DOHH2 (cell line): ENCODE results near the gene GBA2.

Experiments
- H3F3A ChIP-seq: fragments of 200-600 bp; sonication (generic), shearing (Covaris generic); 2 replicates; pipeline ENCODE4 v1.6.0; 2016; ENCODE audit warnings: antibody characterized with exemption, mild to moderate bottlenecking; ENCODE audit not compliant: control insufficient read depth, insufficient read depth
- H3K27ac ChIP-seq: fragments of 200-600 bp; sonication (generic); 2 replicates; pipeline ENCODE4 v1.5.1; 2014; ENCODE audit warnings: low read depth, mild to moderate bottlenecking, low read length, moderate library complexity
- H3K27me3 ChIP-seq: fragments of 200-600 bp; sonication (generic); 2 replicates; pipeline ENCODE4 v1.6.1; 2014; ENCODE audit warnings: mild to moderate bottlenecking, low read length, mixed read lengths; ENCODE audit not compliant: control insufficient read depth
- H3K36me3 ChIP-seq: fragments of 200-600 bp; sonication (generic); 2 replicates; pipeline ENCODE4 v1.6.1; 2014; ENCODE audit warnings: mild to moderate bottlenecking, low read length, moderate library complexity, mixed read lengths; ENCODE audit not compliant: control insufficient read depth
- H3K4me1 ChIP-seq: fragments of 200-600 bp; sonication (generic); 2 replicates; pipeline ENCODE4 v1.6.1; 2014; ENCODE audit warnings: mild to moderate bottlenecking, low read length, mixed read lengths; ENCODE audit not compliant: control insufficient read depth
- H3K4me2 ChIP-seq: fragments of 200-600 bp; sonication (generic); 2 replicates; pipeline ENCODE4 v1.6.0; 2014; ENCODE audit warnings: mild to moderate bottlenecking, low read length, moderate library complexity
- H3K4me3 ChIP-seq: fragments of 200-600 bp; sonication (generic); 2 replicates; pipeline ENCODE4 v1.5.1; 2014; ENCODE audit warnings: mild to moderate bottlenecking, low read length, mixed read lengths
- H3K79me2 ChIP-seq: fragments of 200-600 bp; sonication (generic); 2 replicates; pipeline ENCODE4 v1.6.1; 2014; ENCODE audit warnings: mild to moderate bottlenecking, low read length, mixed read lengths; ENCODE audit not compliant: control insufficient read depth
- H3K9me2 ChIP-seq: fragments of 200-600 bp; sonication (generic); replicated peaks from 2 replicates; pipeline ENCODE4 v1.6.1; 2014; ENCODE audit warnings: mild to moderate bottlenecking, low read length, mixed read lengths; ENCODE audit not compliant: control insufficient read depth
- H3K9me3 ChIP-seq: fragments of 200-600 bp; sonication (generic); 2 replicates; pipeline ENCODE4 v1.6.1; 2014; ENCODE audit warnings: antibody characterized with exemption, low read length, mixed read lengths; ENCODE audit not compliant: control insufficient read depth, insufficient read depth
- H4K20me1 ChIP-seq: fragments of 200-600 bp; sonication (generic); 2 replicates; pipeline ENCODE4 v1.6.0; 2014; ENCODE audit warnings: low read depth, mild to moderate bottlenecking, antibody characterized with exemption, low read length, moderate library complexity; ENCODE audit not compliant: control insufficient read depth, insufficient read depth
- EZH2phosphoT487 ChIP-seq: fragments of 200-600 bp; sonication (generic); IDR thresholded peaks from 2 replicates; pipeline ENCODE4 v1.6.1; 2017; ENCODE audit warnings: borderline replicate concordance, mild to moderate bottlenecking, antibody characterized with exemption, low read length, moderate library complexity, mixed read lengths
- TF ChIP-seq, protein P1 (sequence below): fragments of 200-600 bp; sonication (generic); IDR thresholded peaks from one replicate; pipeline ENCODE4 v1.5.1; 2014; ENCODE audit warnings: antibody characterized with exemption, mild to moderate bottlenecking, low read depth, low read length; ENCODE audit not compliant: poor library complexity, severe bottlenecking

GBA2 gene

DNA sequence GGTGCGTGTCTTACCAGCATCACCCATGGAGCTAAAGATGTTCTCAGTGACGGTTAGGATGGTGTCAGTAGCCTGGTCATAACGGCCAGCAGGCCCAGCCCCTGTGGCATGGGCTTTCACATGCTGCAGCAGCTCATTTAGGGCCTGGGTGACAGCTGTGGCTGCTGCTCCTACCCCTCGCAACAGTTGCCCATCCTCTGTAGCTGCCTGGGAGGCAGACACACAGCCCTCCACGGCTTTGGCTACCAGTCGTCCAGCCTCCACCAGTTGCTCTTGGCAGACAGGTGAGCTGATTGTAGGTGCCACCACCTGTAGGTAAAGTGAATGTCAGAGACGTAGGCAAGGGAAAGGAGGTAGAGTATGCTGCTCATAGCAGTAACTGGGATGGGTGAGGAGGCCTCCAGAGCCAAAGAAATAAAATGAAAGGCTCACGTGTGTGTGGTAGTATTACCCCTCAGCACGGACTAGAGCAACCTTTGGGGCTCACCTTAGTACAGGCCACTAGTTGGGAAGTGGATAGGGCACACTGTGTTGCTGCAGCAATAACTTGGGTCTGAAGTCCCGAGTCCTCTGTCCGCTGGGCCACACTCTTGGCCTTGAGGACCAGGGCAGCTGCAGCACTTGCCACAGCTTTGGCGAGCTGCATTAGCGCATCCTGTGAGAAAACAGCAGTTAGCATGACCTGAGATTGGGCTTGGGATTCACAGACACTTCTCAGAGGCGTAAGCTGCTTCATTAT is 31.7 kb downstream of the GBA2 start:
- H3K36me3 ChIP-seq = peaks cover 96% of the 10 kb centered on the region
- H3K79me2 ChIP-seq = no peaks in the 10 kb centered on the region
- no peak overlapping the region for H3K27ac ChIP-seq
- H3K4me3 ChIP-seq = no peak overlapping the region
- TF ChIP-seq, protein P1, sequence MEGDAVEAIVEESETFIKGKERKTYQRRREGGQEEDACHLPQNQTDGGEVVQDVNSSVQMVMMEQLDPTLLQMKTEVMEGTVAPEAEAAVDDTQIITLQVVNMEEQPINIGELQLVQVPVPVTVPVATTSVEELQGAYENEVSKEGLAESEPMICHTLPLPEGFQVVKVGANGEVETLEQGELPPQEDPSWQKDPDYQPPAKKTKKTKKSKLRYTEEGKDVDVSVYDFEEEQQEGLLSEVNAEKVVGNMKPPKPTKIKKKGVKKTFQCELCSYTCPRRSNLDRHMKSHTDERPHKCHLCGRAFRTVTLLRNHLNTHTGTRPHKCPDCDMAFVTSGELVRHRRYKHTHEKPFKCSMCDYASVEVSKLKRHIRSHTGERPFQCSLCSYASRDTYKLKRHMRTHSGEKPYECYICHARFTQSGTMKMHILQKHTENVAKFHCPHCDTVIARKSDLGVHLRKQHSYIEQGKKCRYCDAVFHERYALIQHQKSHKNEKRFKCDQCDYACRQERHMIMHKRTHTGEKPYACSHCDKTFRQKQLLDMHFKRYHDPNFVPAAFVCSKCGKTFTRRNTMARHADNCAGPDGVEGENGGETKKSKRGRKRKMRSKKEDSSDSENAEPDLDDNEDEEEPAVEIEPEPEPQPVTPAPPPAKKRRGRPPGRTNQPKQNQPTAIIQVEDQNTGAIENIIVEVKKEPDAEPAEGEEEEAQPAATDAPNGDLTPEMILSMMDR = no peak
- no peak for TF ChIP-seq EZH2phosphoT487
- H3F3A ChIP-seq = no peaks in the 10 kb centered on the region
- H3K27me3 ChIP-seq = no peaks in the 10 kb centered on the region
- H4K20me1 ChIP-seq = no peaks in the 10 kb centered on the region
- no peak overlapping the region for H3K4me2 ChIP-seq
- no peaks in the 10 kb centered on the region for H3K4me1 ChIP-seq
- no peaks in the 10 kb centered on the region for H3K9me3 ChIP-seq
- no peaks in the 10 kb centered on the region for H3K9me2 ChIP-seq

DNA sequence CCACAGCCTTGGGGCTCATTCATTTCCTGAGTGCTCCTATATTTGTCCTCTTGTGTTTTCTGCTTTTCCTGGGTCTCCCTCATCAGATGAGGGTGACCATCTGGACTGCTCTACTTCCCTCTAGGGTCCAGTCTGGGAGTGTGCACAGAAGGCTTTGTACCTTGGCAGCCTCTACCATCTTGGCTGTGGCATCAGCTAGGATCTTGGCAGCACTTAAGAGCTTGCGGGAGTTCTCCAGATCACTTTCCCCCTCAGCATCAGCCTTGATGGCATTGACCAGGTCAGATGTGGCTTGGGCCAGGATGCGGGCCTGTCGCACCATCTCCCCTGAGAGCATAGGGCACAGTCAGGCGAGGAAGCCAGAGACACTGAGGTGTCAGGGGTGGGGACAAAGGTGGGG is 32.8 kb downstream of the GBA2 start:
- Histone ChIP-seq H3K4me2 (no peak overlapping the region), H3K4me3 (no peak overlapping the region), H3K27me3 (no peaks in the 10 kb centered on the region), H4K20me1 (no peaks in the 10 kb centered on the region), H3K36me3 (peaks cover 95% of the 10 kb centered on the region), H3K4me1 (no peaks in the 10 kb centered on the region), H3K9me3 (no peaks in the 10 kb centered on the region), H3K9me2 (no peaks in the 10 kb centered on the region), H3K27ac (no peak overlapping the region), H3F3A (no peaks in the 10 kb centered on the region), H3K79me2 (no peaks in the 10 kb centered on the region)
- no peak for TF ChIP-seq EZH2phosphoT487
- TF ChIP-seq, protein P1 = no peak

DNA sequence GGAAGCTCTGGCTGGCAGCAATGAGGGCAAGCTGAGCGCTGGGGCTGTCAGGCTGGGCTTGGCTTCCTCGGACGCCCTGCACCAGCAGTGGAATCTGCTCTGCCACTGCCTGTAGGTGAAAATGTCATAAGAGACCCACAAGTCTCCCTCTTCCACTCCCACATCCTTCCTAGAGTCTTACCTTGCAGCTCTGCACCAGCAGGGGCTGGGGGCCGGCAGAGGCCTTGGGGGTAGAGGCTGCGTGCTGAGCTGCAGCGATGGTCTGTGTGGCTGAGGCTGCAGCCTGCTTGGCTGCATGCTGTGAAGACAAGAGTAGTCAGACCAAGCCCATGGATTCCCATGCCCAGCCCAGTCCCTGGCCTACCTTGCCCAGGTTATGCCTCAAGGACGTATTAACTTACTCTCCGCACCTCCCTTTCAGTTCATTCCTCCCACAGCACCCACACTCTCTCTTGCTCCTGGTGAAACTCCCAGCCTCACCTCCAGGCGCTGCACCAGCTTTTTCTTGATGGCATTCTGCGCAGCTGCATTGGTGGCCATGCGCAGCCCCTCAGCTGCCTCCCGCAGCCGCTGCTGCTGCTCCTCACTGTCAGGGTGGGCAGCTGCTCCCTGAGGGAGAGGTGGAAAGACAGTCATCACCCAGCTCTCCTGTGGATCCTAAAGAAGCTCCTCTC is 34.3 kb downstream of the GBA2 start:
- TF ChIP-seq EZH2phosphoT487 = no peak
- TF ChIP-seq, protein P1 = no peak
- H3K27me3 ChIP-seq = no peaks in the 10 kb centered on the region
- no peaks in the 10 kb centered on the region for H3F3A ChIP-seq
- no peaks in the 10 kb centered on the region for H3K9me2 ChIP-seq
- H3K9me3 ChIP-seq = no peaks in the 10 kb centered on the region
- no peaks in the 10 kb centered on the region for H4K20me1 ChIP-seq
- H3K36me3 ChIP-seq = peaks cover 91% of the 10 kb centered on the region
- no peak overlapping the region for H3K4me2 ChIP-seq
- no peak overlapping the region for H3K27ac ChIP-seq
- H3K79me2 ChIP-seq = no peaks in the 10 kb centered on the region
- H3K4me1 ChIP-seq = no peaks in the 10 kb centered on the region
- no peak overlapping the region for H3K4me3 ChIP-seq
